ENCODE results near the gene HELT.

HELT gene

GRCh38 chr4:185015108-185015507 lies 3.2 kb upstream of the HELT start:
- no peak overlapping the region for H3K4me3 Mint-ChIP-seq
- intact Hi-C loops (cut with micrococcal nuclease) = no loop called here
- H3K9me3 Mint-ChIP-seq = no peaks in the 10 kb centered on the region
- no peak overlapping the region for H3K27ac Mint-ChIP-seq
- peaks cover 9% of the 10 kb centered on the region for H3K4me1 Mint-ChIP-seq (ENCODE audit: low read depth)
- no peaks in the 10 kb centered on the region for H3K36me3 Mint-ChIP-seq (ENCODE audit: low read depth)
- H3K27me3 Mint-ChIP-seq = peaks cover 90% of the 10 kb centered on the region

GRCh38 chr4:185016101-185016940 lies 2.0 kb upstream of the HELT start:
- Mint-ChIP-seq H3K4me1 (ENCODE audit: low read depth) (peaks cover 5% of the 10 kb centered on the region), H3K36me3 (ENCODE audit: low read depth) (no peaks in the 10 kb centered on the region), H3K4me3 (no peak overlapping the region), H3K27me3 (peaks cover 96% of the 10 kb centered on the region), H3K9me3 (no peaks in the 10 kb centered on the region), H3K27ac (no peak overlapping the region)
- intact Hi-C loops (cut with micrococcal nuclease) = no loop called here

- Mint-ChIP-seq H3K4me3 (no peak overlapping the region), H3K36me3 (ENCODE audit: low read depth) (no peaks in the 10 kb centered on the region), H3K9me3 (no peaks in the 10 kb centered on the region), H3K27me3 (peaks cover 98% of the 10 kb centered on the region), H3K27ac (no peak overlapping the region), H3K4me1 (ENCODE audit: low read depth) (peaks cover 5% of the 10 kb centered on the region)
- intact Hi-C loops (cut with micrococcal nuclease) = no loop called here
These were observed 1.1 kb upstream of the HELT start for GRCh38 chr4:185016946-185017758.

- Mint-ChIP-seq H3K9me3 (no peaks in the 10 kb centered on the region), H3K4me1 (ENCODE audit: low read depth) (peaks cover 5% of the 10 kb centered on the region), H3K27ac (no peak overlapping the region), H3K4me3 (no peak overlapping the region), H3K36me3 (ENCODE audit: low read depth) (no peaks in the 10 kb centered on the region), H3K27me3 (peaks cover 95% of the 10 kb centered on the region)
- intact Hi-C loops (cut with micrococcal nuclease) = no loop called here
These were observed 655 bp downstream of the HELT start for GRCh38 chr4:185018834-185019455.

- no peak overlapping the region for H3K27ac Mint-ChIP-seq
- H3K9me3 Mint-ChIP-seq = no peaks in the 10 kb centered on the region
- H3K27me3 Mint-ChIP-seq = peaks cover 88% of the 10 kb centered on the region
- peaks cover 5% of the 10 kb centered on the region for H3K4me1 Mint-ChIP-seq (ENCODE audit: low read depth)
- H3K4me3 Mint-ChIP-seq = no peak overlapping the region
- no peaks in the 10 kb centered on the region for H3K36me3 Mint-ChIP-seq (ENCODE audit: low read depth)
- intact Hi-C loops (cut with micrococcal nuclease) = no loop called here
These were observed 1.4 kb downstream of the HELT start for GRCh38 chr4:185019456-185020292.

- no peaks in the 10 kb centered on the region for H3K9me3 Mint-ChIP-seq
- peaks cover 5% of the 10 kb centered on the region for H3K4me1 Mint-ChIP-seq (ENCODE audit: low read depth)
- H3K4me3 Mint-ChIP-seq = no peak overlapping the region
- no peaks in the 10 kb centered on the region for H3K36me3 Mint-ChIP-seq (ENCODE audit: low read depth)
- H3K27ac Mint-ChIP-seq = no peak overlapping the region
- peaks cover 89% of the 10 kb centered on the region for H3K27me3 Mint-ChIP-seq
- intact Hi-C loops (cut with micrococcal nuclease) = no loop called here
These were observed 2.1 kb downstream of the HELT start for GRCh38 chr4:185020293-185020808.

GRCh38 chr4:185020863-185021761 lies 2.8 kb downstream of the HELT start:
- Mint-ChIP-seq H3K36me3 (ENCODE audit: low read depth) (no peaks in the 10 kb centered on the region), H3K27me3 (peaks cover 84% of the 10 kb centered on the region), H3K9me3 (no peaks in the 10 kb centered on the region), H3K27ac (no peak overlapping the region), H3K4me3 (no peak overlapping the region), H3K4me1 (ENCODE audit: low read depth) (peaks cover 5% of the 10 kb centered on the region)
- intact Hi-C loops (cut with micrococcal nuclease) = no loop called here

- H3K9me3 Mint-ChIP-seq = no peaks in the 10 kb centered on the region
- no peak overlapping the region for H3K4me3 Mint-ChIP-seq
- intact Hi-C loops (cut with micrococcal nuclease) = no loop called here
- H3K27ac Mint-ChIP-seq = no peak overlapping the region
- peaks cover 74% of the 10 kb centered on the region for H3K27me3 Mint-ChIP-seq
- H3K4me1 Mint-ChIP-seq (ENCODE audit: low read depth) = peaks cover 5% of the 10 kb centered on the region
- H3K36me3 Mint-ChIP-seq (ENCODE audit: low read depth) = no peaks in the 10 kb centered on the region
These were observed 5.2 kb downstream of the HELT start for GRCh38 chr4:185023471-185023870.

GRCh38 chr4:185028625-185029024 lies 10.3 kb downstream of the HELT start:
- Mint-ChIP-seq H3K36me3 (ENCODE audit: low read depth) (no peaks in the 10 kb centered on the region), H3K9me3 (no peaks in the 10 kb centered on the region), H3K27me3 (peaks cover 55% of the 10 kb centered on the region), H3K4me1 (ENCODE audit: low read depth) (peaks cover 3% of the 10 kb centered on the region), H3K4me3 (no peak overlapping the region), H3K27ac (no peak overlapping the region)
- intact Hi-C loops (cut with micrococcal nuclease) = no loop called here

GRCh38 chr4:185031611-185032010 lies 13.3 kb downstream of the HELT start:
- peaks cover 5% of the 10 kb centered on the region for H3K4me1 Mint-ChIP-seq (ENCODE audit: low read depth)
- intact Hi-C loops (cut with micrococcal nuclease) = no loop called here
- H3K9me3 Mint-ChIP-seq = no peaks in the 10 kb centered on the region
- no peak overlapping the region for H3K4me3 Mint-ChIP-seq
- H3K27me3 Mint-ChIP-seq = peaks cover 38% of the 10 kb centered on the region
- no peak overlapping the region for H3K27ac Mint-ChIP-seq
- H3K36me3 Mint-ChIP-seq (ENCODE audit: low read depth) = no peaks in the 10 kb centered on the region

- H3K27ac Mint-ChIP-seq = no peak overlapping the region
- intact Hi-C loops (cut with micrococcal nuclease) = no loop called here
- no peaks in the 10 kb centered on the region for H3K9me3 Mint-ChIP-seq
- no peaks in the 10 kb centered on the region for H3K36me3 Mint-ChIP-seq (ENCODE audit: low read depth)
- H3K4me1 Mint-ChIP-seq (ENCODE audit: low read depth) = peaks cover 5% of the 10 kb centered on the region
- no peak overlapping the region for H3K4me3 Mint-ChIP-seq
- H3K27me3 Mint-ChIP-seq = peaks cover 38% of the 10 kb centered on the region
These were observed 14.8 kb downstream of the HELT start for GRCh38 chr4:185033072-185033471.

GRCh38 chr4:185033950-185034349 lies 15.7 kb downstream of the HELT start:
- Mint-ChIP-seq H3K4me3 (no peak overlapping the region), H3K36me3 (ENCODE audit: low read depth) (no peaks in the 10 kb centered on the region), H3K4me1 (ENCODE audit: low read depth) (peaks cover 5% of the 10 kb centered on the region), H3K9me3 (no peaks in the 10 kb centered on the region), H3K27ac (no peak overlapping the region), H3K27me3 (peaks cover 35% of the 10 kb centered on the region)
- intact Hi-C loops (cut with micrococcal nuclease) = no loop called here

Data from dendritic cell treated with granulocyte-macrophage colony-stimulating factor and Interleukin-4, amounts not matched to agents 40 ng/mL and 50 ng/mL, for 4 days (primary cell).